HL-60 (cell line): ENCODE measurements around the gene CNOT10.

ENCODE experiments used
- DNase-seq, 2 experiments: peaks; one replicate each; pipeline ENCODE4 v3.0.0-alpha.2; 2010 to 2020; ENCODE audit warnings: low read depth in 1 of 2, low spot score in 1 of 2
- H3K27ac ChIP-seq: fragments of 250-450 bp; sonication (Bioruptor Pico); replicated peaks from 2 replicates; pipeline ENCODE4 v1.5.1; 2020; ENCODE audit warnings: mild to moderate bottlenecking, moderate library complexity
- H3K27me3 ChIP-seq: fragments of 250-450 bp; sonication (Bioruptor Pico); 2 replicates; pipeline ENCODE4 v1.5.1; 2021; ENCODE audit warnings: mild to moderate bottlenecking, moderate library complexity; ENCODE audit not compliant: insufficient read depth, poor library complexity, severe bottlenecking
- H3K4me3 ChIP-seq: replicated peaks from 2 replicates; pipeline ENCODE4 v1.5.1; 2011; ENCODE audit warnings: mild to moderate bottlenecking, control low read depth, low read length; ENCODE audit not compliant: insufficient read depth
- GABPA ChIP-seq: IDR thresholded peaks from 2 replicates; pipeline ENCODE4 v1.6.1; 2012; ENCODE audit warnings: low read depth
- POLR2AphosphoS5 ChIP-seq: IDR thresholded peaks from 2 replicates; pipeline ENCODE4 v1.6.1; 2012; ENCODE audit warnings: low read depth
- SPI1 ChIP-seq: IDR thresholded peaks from 2 replicates; pipeline ENCODE4 v1.6.1; 2012; ENCODE audit warnings: low read depth, mild to moderate bottlenecking, borderline replicate concordance
- TF ChIP-seq, protein P1 (sequence below): IDR thresholded peaks from one replicate; pipeline ENCODE4 v1.5.1; 2011; ENCODE audit warnings: low read length, control low read depth, inconsistent platforms; ENCODE audit not compliant: insufficient read depth
- TF ChIP-seq, protein P2 (sequence below): IDR thresholded peaks from 2 replicates; pipeline ENCODE4 v1.6.1; 2012; ENCODE audit warnings: low read depth; ENCODE audit not compliant: insufficient replicate concordance

The CNOT10 gene

DNA sequence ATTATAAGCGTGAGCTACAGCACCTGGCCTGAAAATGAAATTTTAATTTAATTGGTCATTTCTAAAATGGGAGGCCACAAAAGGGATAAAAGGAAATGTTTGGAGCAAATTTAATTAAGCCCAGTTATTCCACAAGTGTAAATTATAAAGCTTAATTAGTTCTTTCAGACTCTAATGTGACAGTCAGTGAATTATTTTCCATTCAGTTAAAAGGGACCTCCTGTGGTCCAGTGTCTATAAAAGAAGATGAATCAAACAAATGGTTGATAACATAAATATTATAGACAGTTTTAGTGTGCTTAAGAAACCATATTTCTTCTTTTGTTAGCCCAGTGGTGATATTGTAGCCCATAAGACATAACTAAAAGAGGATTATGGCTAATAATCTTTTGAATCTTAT is 66.4 kb downstream of the CNOT10 start:
- no peak overlapping the region for H3K4me3 ChIP-seq
- no peaks in the 10 kb centered on the region for H3K27me3 ChIP-seq
- DNase-seq: no peak
- no peak for TF ChIP-seq SPI1
- no peak for TF ChIP-seq GABPA
- TF ChIP-seq, protein P1, sequence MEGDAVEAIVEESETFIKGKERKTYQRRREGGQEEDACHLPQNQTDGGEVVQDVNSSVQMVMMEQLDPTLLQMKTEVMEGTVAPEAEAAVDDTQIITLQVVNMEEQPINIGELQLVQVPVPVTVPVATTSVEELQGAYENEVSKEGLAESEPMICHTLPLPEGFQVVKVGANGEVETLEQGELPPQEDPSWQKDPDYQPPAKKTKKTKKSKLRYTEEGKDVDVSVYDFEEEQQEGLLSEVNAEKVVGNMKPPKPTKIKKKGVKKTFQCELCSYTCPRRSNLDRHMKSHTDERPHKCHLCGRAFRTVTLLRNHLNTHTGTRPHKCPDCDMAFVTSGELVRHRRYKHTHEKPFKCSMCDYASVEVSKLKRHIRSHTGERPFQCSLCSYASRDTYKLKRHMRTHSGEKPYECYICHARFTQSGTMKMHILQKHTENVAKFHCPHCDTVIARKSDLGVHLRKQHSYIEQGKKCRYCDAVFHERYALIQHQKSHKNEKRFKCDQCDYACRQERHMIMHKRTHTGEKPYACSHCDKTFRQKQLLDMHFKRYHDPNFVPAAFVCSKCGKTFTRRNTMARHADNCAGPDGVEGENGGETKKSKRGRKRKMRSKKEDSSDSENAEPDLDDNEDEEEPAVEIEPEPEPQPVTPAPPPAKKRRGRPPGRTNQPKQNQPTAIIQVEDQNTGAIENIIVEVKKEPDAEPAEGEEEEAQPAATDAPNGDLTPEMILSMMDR: no peak
- TF ChIP-seq POLR2AphosphoS5: no peak
- TF ChIP-seq, protein P2, sequence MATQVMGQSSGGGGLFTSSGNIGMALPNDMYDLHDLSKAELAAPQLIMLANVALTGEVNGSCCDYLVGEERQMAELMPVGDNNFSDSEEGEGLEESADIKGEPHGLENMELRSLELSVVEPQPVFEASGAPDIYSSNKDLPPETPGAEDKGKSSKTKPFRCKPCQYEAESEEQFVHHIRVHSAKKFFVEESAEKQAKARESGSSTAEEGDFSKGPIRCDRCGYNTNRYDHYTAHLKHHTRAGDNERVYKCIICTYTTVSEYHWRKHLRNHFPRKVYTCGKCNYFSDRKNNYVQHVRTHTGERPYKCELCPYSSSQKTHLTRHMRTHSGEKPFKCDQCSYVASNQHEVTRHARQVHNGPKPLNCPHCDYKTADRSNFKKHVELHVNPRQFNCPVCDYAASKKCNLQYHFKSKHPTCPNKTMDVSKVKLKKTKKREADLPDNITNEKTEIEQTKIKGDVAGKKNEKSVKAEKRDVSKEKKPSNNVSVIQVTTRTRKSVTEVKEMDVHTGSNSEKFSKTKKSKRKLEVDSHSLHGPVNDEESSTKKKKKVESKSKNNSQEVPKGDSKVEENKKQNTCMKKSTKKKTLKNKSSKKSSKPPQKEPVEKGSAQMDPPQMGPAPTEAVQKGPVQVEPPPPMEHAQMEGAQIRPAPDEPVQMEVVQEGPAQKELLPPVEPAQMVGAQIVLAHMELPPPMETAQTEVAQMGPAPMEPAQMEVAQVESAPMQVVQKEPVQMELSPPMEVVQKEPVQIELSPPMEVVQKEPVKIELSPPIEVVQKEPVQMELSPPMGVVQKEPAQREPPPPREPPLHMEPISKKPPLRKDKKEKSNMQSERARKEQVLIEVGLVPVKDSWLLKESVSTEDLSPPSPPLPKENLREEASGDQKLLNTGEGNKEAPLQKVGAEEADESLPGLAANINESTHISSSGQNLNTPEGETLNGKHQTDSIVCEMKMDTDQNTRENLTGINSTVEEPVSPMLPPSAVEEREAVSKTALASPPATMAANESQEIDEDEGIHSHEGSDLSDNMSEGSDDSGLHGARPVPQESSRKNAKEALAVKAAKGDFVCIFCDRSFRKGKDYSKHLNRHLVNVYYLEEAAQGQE: no peak
- H3K27ac ChIP-seq: no peak overlapping the region

DNA sequence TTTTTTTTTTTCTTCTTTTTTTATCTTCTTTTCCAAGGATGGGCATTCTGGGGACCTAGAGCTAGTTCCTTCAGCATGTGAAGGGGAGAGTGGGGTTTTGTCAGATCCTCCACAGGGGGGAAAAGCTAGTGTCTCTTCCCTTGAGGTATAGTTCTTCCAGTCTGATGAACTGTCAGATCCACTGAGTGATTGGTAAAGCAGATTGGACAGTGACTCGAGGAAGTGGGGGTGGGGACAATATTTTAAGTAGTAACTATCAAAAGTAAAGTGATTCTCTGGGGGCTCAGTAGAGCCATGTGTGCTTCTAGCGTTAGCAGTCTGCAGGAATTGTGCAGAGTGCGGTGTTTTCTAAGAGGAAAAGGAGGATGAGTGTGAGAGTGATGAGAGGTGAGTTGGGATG is 70.8 kb downstream of the CNOT10 start:
- no peaks in the 10 kb centered on the region for H3K27me3 ChIP-seq
- TF ChIP-seq GABPA (no peak), POLR2AphosphoS5 (no peak), SPI1 (no peak)
- TF ChIP-seq, protein P2: no peak
- TF ChIP-seq, protein P1: no peak
- H3K4me3 ChIP-seq: no peak overlapping the region
- peak overlapping the region; percentile 41; the same call in 1 of the 2 replicates for H3K27ac ChIP-seq
- no peak for DNase-seq

DNA sequence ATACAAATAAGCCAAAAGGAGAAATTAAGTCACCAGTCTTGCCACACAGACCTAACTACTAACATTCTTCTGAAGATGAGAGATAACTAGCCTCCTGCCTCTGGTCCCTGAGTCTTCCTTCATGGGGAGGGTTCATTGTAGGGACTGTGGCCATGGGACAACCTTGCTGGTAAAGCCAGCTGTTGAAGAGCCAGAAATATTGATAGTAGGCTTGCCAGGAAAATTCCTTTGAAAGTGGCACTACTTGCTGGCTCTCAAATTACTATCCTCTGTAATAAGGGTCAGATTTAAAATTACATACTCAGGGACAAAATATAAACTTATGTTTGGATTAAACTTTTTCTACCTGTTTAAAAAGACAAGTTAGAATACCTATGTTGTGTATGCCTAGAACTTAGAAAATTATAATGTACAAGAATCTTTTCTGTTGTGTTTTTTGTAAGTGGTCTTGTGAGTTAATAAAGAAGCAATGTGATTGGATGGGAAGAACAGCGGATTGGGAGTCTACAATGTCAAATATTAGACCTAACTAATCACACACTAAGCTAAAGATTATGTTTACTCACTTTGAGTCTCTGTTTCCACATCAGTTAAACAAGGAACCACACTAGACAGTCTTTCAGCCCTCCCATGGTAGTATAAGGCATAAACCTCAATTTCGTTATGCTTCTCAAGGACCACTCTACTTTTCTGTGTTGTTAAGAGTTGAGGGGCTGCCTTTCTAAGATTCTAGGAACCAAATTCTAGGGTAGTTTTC is 72.8 kb downstream of the CNOT10 start:
- Histone ChIP-seq H3K27me3 (no peaks in the 10 kb centered on the region), H3K4me3 (no peak overlapping the region), H3K27ac (peak overlapping the region; percentile 74)
- peak; percentile 45 to 47 for DNase-seq
- TF ChIP-seq, protein P1: no peak
- TF ChIP-seq GABPA (no peak), SPI1 (no peak), POLR2AphosphoS5 (no peak)
- TF ChIP-seq, protein P2: no peak
